H54 (cell line): Measurements from ENCODE around the gene DNAJC18.
"Not testable (repeated sequence)": the region's sequence is repeated elsewhere in the genome, so short reads cannot be mapped to it uniquely, and the experiment has no call there.

Source experiments
- DNase-seq: peaks from one replicate; pipeline ENCODE4 v3.0.0; 2011; ENCODE audit warnings: low spot score, mixed read lengths; ENCODE audit not compliant: insufficient read length
- FAIRE-seq: peaks from 3 replicates; lab custom pipeline; 2011; peaks lifted over from hg19 to GRCh38; lab: Jason Lieb, UNC
- POLR2A ChIP-seq: IDR thresholded peaks from 2 replicates; pipeline ENCODE4 v1.6.1; 2011; ENCODE audit warnings: low read depth, mild to moderate bottlenecking, low read length

Gene DNAJC18

DNA sequence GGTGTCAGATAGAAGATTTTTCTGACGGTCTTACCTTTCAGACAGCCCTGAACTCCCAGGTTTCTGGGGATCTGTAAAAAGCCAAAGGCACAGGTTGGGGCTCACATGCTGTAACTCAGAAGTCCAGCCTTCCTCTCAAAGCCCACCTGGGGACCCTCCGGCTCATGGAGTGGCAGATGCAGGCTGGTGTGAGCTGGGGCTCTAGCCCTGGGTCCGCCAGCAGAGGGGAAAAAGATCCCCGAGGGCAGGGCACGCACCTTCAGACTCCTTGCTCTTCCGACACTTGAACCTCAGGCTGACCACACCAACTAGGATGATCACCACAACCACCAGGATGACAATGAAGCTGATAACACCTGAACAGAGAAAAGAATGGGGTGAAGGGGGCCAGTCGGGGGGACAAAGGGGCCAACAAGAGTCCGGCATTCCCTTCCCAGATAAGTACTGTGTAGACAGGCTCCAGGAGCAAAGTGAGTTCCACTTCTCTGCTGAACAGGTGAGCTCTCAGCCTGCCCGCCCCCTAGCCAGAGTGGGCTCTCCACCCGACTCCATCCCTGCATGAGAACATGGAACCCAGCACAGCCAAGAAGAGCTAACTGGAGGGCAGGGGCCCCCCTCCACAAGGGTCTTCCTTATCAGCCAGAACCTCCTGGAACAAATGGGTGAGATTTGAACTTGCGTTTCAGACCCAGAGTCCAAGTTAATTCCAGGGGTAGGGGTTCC lies 15.4 kb upstream of the DNAJC18 start:
- FAIRE-seq (no peak), DNase-seq (no peak)
- TF ChIP-seq POLR2A: no peak

DNA sequence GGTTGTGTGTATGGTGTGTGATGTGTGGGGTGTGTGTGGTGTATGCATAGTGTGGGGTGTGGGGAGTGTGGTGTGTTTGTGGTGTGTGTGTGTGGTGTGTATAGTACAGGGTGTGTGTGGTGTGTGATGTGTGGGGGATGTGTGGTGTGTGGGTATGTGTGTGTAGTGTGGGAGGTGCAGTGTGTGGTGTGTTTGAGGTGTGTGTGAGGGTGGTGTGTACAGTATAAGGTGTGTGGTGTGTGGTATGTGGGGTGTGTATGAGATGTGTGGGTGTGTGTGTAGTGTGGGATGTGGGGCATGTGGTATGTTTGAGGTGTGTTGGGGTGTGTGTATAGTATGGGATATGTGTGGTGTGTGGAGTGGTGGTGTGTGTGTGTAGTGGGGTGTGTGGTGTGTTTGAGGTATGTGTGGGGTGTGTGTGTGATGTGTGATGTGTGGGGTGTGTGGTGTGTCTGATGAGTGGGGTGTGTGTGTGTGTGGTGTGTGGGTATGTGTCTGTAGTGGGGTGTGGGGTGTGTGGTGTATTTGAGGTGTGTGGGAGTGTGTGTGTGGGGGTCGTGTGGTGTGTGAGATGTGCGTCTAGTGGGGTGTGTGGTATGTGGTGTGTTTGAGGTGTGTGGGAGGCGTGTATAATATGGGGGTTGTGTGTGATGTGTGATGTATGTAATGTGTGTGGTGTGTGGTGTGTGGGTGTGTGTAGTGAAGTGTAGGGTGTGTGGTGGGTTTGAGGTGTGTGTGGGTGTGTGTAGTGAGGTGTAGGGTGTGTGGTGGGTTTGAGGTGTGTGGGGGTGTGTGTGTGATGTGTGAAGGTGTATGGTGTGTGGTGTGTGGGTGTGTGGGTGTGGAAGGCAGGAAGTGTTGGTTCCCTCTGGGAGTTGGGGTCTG lies 14.6 kb upstream of the DNAJC18 start:
- FAIRE-seq: no peak
- TF ChIP-seq POLR2A: no peak
- no peak for DNase-seq

DNA sequence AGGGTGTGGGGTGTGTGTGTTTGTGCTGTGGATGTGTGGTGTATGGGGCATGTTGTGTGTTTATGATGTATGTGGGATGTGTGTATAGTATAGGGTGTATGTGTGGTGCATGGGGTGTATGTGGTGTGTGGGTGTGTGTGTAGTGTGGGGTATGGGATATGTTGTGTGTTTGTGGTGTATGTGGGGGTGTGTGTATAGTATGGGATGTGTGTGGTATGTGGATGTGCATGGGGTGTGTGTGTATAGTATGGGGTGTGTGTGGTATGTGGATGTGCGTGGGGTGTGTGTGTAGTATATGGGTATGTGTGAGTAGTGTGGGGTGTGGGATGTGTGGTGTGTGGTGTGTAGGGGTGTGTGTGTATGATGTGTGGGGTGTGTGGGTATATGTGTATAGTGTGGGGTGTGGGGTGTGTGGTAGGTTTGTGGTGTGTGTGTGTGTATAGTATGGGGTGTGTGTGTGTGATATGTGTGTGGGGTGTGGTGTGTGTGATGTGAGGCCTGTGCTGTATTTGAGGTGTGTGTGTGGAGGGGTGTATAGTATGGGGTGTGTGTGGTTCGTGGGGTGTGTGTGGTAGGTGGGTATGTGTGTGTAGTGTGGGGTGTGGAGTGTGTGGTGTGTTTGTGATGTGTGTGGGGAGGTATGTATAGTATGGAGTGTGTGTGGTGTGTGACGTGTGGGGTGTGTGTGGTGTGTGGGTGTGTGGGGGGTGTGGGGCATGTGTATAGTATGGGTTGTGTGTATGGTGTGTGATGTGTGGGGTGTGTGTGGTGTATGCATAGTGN lies 12.7 kb upstream of the DNAJC18 start:
- DNase-seq (no peak), FAIRE-seq (no peak)
- 0 out of 2 replicates have a peak, but pooled peaks have one; percentile 8 for TF ChIP-seq POLR2A

DNA sequence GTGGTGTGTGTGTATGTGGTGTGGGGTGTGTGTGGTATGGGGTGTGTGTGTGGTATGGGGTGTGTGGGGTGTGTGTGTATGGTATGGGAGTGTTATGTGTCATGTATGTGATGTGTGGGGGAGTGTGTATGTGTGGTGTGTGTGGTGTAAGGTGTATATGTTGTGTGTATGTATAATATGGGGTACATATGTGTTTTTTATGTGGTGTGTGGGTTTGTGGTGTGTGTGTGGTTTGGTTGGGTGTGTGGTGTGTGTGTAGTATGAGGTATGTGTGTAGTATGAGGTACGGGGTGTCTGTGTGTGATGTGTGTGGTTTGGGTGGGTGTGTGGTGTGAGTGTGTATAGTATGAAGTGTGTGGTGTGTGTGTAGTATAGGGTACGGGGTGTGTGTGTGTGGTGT lies 11.9 kb upstream of the DNAJC18 start:
- FAIRE-seq: no peak
- TF ChIP-seq POLR2A: no peak
- DNase-seq: no peak

DNA sequence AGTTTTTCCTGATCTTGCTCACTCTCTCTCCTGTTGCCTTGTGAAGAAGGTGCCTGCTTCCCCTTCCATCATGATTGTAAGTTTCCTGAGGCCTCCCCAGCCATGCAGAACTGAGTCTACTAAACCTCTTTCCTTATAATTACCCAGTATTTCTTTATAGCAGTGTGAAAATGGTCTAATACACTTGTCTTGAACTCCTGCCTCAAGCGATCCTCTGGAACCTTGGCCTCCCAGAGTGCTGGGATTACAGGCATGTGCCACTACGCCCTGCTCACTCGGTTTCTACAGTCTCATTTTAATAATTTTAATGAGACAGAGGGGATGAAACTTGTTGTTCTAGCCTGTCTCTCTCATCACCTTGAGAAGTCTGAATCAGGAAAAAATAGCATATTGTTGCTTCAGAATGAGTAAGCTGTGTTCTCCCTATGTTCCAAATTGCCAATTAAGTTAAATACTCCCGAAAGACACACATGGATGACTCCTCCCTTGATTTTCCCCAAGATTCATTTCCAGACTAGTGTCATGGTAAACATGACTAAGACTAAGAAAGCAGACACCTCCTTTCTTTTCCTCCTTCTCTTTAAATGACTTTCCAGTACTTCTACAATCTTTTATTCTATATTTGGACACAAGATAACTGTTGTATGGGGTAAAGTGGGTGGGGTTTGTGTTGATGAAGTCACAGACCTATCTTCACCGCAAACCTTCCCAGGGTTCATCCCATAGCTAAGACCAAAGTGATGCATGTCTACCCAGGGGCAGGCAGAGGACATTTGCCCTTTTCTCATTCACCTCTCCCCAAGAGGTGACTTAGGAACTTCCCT lies 7.8 kb upstream of the DNAJC18 start:
- FAIRE-seq: no peak
- DNase-seq: no peak
- no peak for TF ChIP-seq POLR2A

DNA sequence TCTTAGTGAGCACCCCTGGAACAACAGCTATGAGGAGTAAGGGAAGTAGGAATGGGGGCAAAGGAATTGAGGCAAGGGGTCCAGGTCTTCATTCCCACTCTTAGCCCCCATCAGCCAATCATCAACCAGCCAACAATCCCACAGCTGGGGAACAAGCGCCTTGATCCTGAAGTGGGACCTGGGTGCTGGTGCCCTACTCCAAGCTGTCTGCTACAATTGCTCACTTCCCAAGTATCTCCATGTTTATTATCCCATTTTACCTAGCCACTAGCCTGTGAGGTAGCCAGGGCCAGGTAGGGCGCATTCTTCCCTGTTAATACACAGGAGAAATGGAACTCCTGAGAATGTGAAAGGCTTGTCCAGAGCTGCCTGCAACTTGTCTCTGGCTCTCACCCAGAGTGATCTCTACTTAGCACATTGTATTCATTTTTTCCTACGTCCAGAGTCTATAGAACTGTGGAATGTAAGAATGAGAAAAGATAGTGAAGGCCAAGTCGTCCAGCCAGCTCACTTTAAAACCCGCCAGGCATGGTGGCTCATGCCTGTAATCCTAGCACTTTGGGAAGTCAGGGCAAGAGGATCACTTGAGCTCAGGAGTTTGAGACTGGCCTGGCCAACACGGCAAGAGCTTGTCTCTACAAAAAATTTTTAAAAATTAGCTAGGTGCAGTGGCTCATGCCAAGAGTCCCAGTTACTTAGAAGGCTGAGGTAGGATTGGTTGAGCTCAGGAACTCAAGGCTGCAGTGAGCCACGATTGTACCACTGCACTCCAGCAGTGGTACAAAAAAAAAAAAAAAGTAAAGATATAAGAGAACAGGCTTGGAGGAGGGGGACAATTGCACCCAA lies 6.2 kb upstream of the DNAJC18 start:
- no peak for DNase-seq
- no peak for TF ChIP-seq POLR2A
- FAIRE-seq: no peak

DNA sequence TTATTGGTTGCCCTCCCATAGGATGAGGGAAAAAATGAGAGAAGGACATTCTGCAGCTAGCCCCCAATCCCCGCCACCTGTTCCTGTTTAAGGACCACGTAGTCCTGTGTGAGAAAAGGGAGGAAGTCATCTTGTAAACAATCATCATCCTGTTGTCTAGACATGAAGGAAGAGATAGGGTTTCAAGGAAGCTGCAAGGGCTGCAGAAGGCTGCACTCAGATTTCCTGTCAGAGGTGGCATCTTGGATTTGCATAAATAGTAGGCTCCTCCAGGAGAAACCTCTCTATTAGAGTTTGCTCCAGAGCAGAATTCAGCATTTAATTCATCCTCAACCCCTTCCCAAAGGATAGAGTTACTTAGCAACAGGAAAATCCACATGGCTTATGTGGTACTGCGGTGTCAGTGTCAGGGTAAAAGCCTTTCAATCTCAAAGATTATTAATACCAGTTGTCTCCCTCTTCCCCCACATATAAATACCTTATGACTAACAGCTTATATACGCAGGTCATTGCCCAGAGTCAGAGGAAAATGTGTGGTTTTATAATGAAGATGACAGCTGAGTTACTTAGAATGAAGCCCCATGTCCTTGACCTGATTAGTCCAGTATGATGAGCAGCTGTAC lies 4.6 kb upstream of the DNAJC18 start:
- no peak for FAIRE-seq
- DNase-seq: no peak
- TF ChIP-seq POLR2A: no peak

DNA sequence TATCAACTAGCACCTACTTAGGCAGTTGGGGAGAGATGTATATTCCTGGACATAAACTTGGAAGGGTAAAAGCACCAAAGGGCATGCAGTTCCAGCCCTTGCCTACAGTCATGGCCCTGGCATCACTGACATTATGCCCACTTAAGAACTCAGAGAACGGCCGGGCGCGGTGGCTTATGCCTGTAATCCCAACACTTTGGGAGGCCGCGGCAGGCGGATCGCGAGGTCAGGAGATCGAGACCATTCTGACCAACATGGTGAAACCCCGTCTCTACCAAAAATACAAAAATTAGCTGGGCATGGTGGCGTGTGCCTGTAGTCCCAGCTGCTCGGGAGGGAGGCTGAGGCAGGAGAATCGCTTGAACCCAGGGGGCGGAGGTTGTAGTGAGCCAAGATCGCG lies 1.1 kb upstream of the DNAJC18 start:
- FAIRE-seq, DNase-seq: not testable (repeated sequence)

DNA sequence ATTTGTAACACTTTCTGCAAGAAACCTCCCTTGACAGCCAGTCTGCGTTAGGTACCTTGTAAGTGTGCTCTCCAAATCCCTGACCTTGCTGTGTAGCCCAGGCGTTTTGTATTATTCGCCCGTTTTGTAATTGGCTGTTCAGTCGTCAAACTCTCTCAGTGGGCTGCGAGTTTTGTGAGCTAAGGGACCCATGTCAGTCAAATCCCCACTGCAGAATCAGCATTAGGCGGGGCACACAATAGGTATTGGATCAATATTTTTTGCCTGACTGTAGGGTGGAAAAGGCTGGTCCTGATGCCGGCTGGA lies 665 bp downstream of the DNAJC18 start:
- TF ChIP-seq POLR2A: no peak
- no peak for DNase-seq
- no peak for FAIRE-seq

DNA sequence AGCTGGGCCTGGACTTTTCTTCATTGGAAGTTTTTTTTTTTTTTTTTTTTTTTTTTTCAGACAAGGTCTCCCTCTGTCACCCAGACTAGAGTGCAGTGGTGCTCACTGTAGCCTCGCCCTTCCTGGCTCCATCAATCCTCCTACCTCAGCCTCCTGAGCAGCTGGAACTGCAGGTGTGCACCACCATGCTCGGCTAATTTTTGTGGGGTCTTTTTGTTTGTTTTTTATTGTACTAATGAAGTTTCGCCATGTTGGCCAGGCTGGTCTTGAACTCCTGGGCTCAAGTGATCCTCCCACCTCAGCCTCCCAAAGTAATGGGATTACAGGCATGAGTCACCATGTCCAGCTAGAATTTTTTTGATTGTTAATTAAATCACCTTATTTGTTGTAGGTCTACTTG lies 3.6 kb downstream of the DNAJC18 start:
- TF ChIP-seq POLR2A: no peak
- no peak for FAIRE-seq
- DNase-seq: no peak

DNA sequence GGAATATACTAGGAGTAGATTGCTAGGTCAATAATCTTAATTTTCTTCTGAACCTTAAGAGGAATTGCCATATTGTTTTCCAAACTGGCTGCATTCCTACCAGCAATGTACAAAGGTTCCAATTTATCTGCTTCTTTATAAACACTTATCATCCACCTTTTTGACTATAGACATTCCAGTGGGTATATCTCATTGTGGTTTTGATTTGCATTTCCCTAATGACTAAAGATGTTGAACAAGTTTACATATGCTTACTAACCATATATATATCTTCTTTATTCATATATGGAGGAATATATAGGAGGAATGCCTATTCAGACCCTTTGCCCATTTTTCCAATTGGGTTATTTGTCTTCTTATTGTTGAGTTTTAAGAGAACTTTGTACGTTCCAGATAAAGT lies 7.6 kb downstream of the DNAJC18 start:
- FAIRE-seq (no peak), DNase-seq (no peak)
- no peak for TF ChIP-seq POLR2A

DNA sequence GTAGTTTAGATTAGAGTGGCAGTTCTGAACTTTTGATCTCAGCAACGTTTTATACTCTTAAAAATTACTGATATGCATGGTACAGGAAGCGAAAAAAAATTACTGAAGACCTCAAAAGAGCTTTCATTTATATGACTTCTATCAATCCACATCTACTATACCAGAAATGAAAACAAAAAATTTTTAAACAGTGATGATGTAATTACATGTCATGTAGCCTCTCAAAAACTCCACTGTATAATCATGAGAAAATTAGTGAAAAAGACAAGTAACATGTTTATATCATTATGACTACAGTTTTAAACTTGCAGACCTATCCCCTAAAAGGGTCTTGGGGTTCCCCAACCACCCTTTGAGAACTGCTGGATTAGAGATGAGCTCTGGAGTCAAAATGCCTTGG lies 9.3 kb downstream of the DNAJC18 start:
- DNase-seq (no peak), FAIRE-seq (no peak)
- no peak for TF ChIP-seq POLR2A
